CD14-positive monocyte (primary cell): Measurements from ENCODE around the gene TRABD2A. TPM values are rescaled to one million over a fixed set of nuclear protein-coding genes. Genes with fewer than 3 reads are reported as not detected.

Experiments used
- DNase-seq, 3 donors: peaks; one replicate each; pipeline ENCODE4 v3.0.0-alpha.2; 2011 to 2022
- H2AFZ ChIP-seq: 2 replicates; pipeline ENCODE4 v1.6.0; 2012; ENCODE audit warnings: mild to moderate bottlenecking, low read depth, low read length, inconsistent platforms; ENCODE audit not compliant: insufficient read depth, poor library complexity, severe bottlenecking
- H3K27ac ChIP-seq, 2 donors: 1 replicate in 1 of 2; 2 replicates in 1 of 2; pipeline ENCODE4 v1.5.1; 2012 to 2013; ENCODE audit warnings: low read length in 2 of 2, control low read depth in 1 of 2, inconsistent platforms in 1 of 2, low read depth in 1 of 2, mild to moderate bottlenecking in 1 of 2
- H3K27me3 ChIP-seq, 2 donors: one replicate each; pipeline versions ENCODE4 v1.6.0 to v1.6.1; 2011 to 2013; ENCODE audit warnings: low read length in 2 of 2; ENCODE audit not compliant: control insufficient read depth in 2 of 2, insufficient read depth in 2 of 2
- H3K36me3 ChIP-seq, 2 donors: replicated peaks in 1 of 2; 1 replicate in 1 of 2; 2 replicates in 1 of 2; pipeline versions ENCODE4 v1.5.1 to v1.6.1; 2012 to 2013; ENCODE audit warnings: low read length in 2 of 2, control low read depth in 1 of 2, inconsistent platforms in 1 of 2, mild to moderate bottlenecking in 1 of 2; ENCODE audit not compliant: insufficient read depth in 2 of 2, control insufficient read depth in 1 of 2
- H3K4me1 ChIP-seq, 2 donors: 1 replicate in 1 of 2; 2 replicates in 1 of 2; pipeline versions ENCODE4 v1.5.1 to v1.6.1; 2012 to 2013; ENCODE audit warnings: low read length in 2 of 2, control low read depth in 1 of 2, inconsistent platforms in 1 of 2, mild to moderate bottlenecking in 1 of 2, moderate library complexity in 1 of 2; ENCODE audit not compliant: insufficient read depth in 2 of 2, control insufficient read depth in 1 of 2
- H3K4me2 ChIP-seq: replicated peaks from 2 replicates; pipeline ENCODE3; 2012; ENCODE audit warnings: low read length, moderate library complexity, mild to moderate bottlenecking; ENCODE audit not compliant: poor library complexity, severe bottlenecking; ENCODE audit errors: extremely low read depth
- H3K4me3 ChIP-seq, 3 experiments: fragments of 200-600 bp in 1 of 3; sonication (generic) in 1 of 3; replicated peaks in 1 of 3; 1 replicate in 2 of 3; 2 replicates in 1 of 3; pipeline ENCODE4 v1.5.1; 2011 to 2013; ENCODE audit warnings: low read length in 3 of 3, mild to moderate bottlenecking in 3 of 3, control low read depth in 2 of 3, low read depth in 2 of 3, inconsistent platforms in 1 of 3, moderate library complexity in 1 of 3
- H3K79me2 ChIP-seq: 2 replicates; pipeline ENCODE4 v1.6.0; 2012; ENCODE audit warnings: mild to moderate bottlenecking, control low read depth, inconsistent platforms, low read length, moderate library complexity; ENCODE audit not compliant: insufficient read depth
- H3K9ac ChIP-seq: 2 replicates; pipeline ENCODE4 v1.6.0; 2017; ENCODE audit warnings: low read length, mild to moderate bottlenecking; ENCODE audit not compliant: insufficient read depth, poor library complexity, severe bottlenecking
- H3K9me3 ChIP-seq, 2 donors: replicated peaks in 1 of 2; 1 replicate in 1 of 2; 2 replicates in 1 of 2; pipeline versions ENCODE4 v1.5.1 to v1.6.1; 2012 to 2013; ENCODE audit warnings: low read length in 2 of 2, control low read depth in 1 of 2; ENCODE audit not compliant: control insufficient read depth in 1 of 2, insufficient read depth in 1 of 2
- H4K20me1 ChIP-seq: 2 replicates; pipeline ENCODE4 v1.6.0; 2012; ENCODE audit warnings: mild to moderate bottlenecking, low read length, control low read depth, moderate library complexity; ENCODE audit not compliant: insufficient read depth
- H3K27ac Mint-ChIP-seq, 7 donors: one replicate each; pipeline ENCODE4 v1.8.0; 2020; ENCODE audit warnings: mild to moderate bottlenecking in 7 of 7, mixed read lengths in 7 of 7, moderate library complexity in 6 of 7, inconsistent platforms in 2 of 7
- H3K27me3 Mint-ChIP-seq, 3 donors: one replicate each; pipeline ENCODE4 v1.8.0; 2021 to 2022; ENCODE audit warnings: low read depth in 3 of 3, mild to moderate bottlenecking in 3 of 3, mixed read lengths in 3 of 3, moderate library complexity in 3 of 3, inconsistent platforms in 1 of 3
- H3K36me3 Mint-ChIP-seq, 2 donors: one replicate each; pipeline ENCODE4 v1.8.0; 2020; ENCODE audit warnings: mixed read lengths in 2 of 2, inconsistent platforms in 1 of 2, mild to moderate bottlenecking in 1 of 2
- H3K4me1 Mint-ChIP-seq: one replicate; pipeline ENCODE4 v1.8.0; 2020; ENCODE audit warnings: mild to moderate bottlenecking, mixed read lengths
- H3K4me3 Mint-ChIP-seq, 2 donors: one replicate each; pipeline ENCODE4 v1.8.0; 2020; ENCODE audit warnings: mild to moderate bottlenecking in 2 of 2, mixed read lengths in 2 of 2, moderate library complexity in 1 of 2
- H3K9me3 Mint-ChIP-seq, 7 donors: one replicate each; pipeline ENCODE4 v1.8.0; 2020 to 2022; ENCODE audit warnings: mixed read lengths in 7 of 7, mild to moderate bottlenecking in 6 of 7, moderate library complexity in 6 of 7, inconsistent platforms in 2 of 7
- WGBS: methylation state at CpG from one replicate; pipeline ENCODE4 v1.1.5; 2013; ENCODE audit warnings: missing lambda C conversion rate; ENCODE audit not compliant: insufficient coverage; 5-methylcytosine and 5-hydroxymethylcytosine counted together
- intact Hi-C, 2 donors: fragments of 100-400 bp; cut with micrococcal nuclease; formaldehyde crosslinking; loops; one replicate each; pipeline versions ENCODE4 v1.15.0 to v1.15.1; 2023
- polyA plus RNA-seq, 3 donors: library from polyadenylated mRNA; depleted of rRNA in 1 of 3; unstranded in 2 of 3; stranded (reverse) in 1 of 3; fragments of 300-500 nt in 2 of 3; fragments of >200 nt in 1 of 3; fragmentation: Illumina TruSeq in 2 of 3; gene quantifications; 1 replicate in 2 of 3; 2 replicates in 1 of 3; pipeline ENCODE4 v1.2.3, GENCODE V29; 2012 to 2021
- TF ChIP-seq, protein P1 (sequence below): fragments of 200-600 bp; IDR thresholded peaks from one replicate; pipeline ENCODE4 v1.8.0; 2022; ENCODE audit warnings: antibody characterized with exemption, mild to moderate bottlenecking

The TRABD2A gene
- polyA plus RNA-seq, 3 donors, result 0.53 to 0.95 (median 0.79) TPM

DNA sequence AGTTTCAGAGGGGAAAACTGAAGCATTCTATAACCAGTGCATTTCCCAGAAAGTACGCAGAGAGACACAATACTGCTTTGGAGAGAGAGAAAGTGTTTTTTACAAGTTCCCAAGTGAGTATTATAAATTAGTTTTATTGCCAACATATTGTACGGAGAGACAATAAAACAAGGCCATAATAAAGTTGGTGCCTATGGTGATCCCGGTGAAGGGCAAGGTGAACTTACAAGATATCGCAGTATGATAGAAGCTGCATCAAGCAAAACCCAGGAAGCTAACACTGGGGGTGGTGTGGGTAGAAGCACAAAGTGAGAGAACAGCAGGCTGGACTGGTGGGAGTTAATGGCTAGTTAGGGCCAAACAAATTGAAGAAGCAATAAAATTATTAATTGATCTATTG lies 32.1 kb upstream of the TRABD2A start:
- H3K4me1 Mint-ChIP-seq, result peaks cover 24% of the 10 kb centered on the region
- TF ChIP-seq, protein P1, sequence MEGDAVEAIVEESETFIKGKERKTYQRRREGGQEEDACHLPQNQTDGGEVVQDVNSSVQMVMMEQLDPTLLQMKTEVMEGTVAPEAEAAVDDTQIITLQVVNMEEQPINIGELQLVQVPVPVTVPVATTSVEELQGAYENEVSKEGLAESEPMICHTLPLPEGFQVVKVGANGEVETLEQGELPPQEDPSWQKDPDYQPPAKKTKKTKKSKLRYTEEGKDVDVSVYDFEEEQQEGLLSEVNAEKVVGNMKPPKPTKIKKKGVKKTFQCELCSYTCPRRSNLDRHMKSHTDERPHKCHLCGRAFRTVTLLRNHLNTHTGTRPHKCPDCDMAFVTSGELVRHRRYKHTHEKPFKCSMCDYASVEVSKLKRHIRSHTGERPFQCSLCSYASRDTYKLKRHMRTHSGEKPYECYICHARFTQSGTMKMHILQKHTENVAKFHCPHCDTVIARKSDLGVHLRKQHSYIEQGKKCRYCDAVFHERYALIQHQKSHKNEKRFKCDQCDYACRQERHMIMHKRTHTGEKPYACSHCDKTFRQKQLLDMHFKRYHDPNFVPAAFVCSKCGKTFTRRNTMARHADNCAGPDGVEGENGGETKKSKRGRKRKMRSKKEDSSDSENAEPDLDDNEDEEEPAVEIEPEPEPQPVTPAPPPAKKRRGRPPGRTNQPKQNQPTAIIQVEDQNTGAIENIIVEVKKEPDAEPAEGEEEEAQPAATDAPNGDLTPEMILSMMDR, result no peak

DNA sequence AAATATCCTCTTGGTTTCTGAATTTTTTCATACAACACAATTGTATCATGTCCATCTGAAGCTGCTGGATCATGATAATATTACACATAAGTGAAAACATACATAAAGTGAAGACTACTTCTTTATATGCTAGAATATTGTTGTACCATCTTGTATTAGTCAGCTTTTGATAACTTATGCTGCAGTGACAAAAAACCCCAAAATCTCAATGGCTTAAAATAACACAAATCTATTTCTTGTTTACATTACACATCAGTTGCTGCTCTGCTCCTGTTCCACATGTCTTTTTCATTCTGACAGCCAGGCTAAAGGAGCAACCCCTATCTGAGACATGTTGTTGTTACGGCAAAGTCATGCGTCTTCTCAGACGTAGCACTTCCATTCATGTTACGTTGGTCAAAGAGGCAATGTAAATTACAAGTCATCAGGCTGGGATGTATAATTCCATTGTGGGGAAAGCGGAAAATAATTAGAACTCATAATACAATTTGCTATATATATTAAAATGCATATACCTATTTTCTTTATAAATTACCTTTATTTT lies 30.3 kb upstream of the TRABD2A start:
- H3K36me3 ChIP-seq, result no peaks in the 10 kb centered on the region
- no peak overlapping the region for H2AFZ ChIP-seq
- H3K4me1 Mint-ChIP-seq, result peaks cover 36% of the 10 kb centered on the region
- intact Hi-C loops, result no loop called here
- peaks cover 10 to 19% of the 10 kb centered on the region in 2 donors for H3K36me3 Mint-ChIP-seq
- H3K9ac ChIP-seq, result no peak overlapping the region
- H3K4me1 ChIP-seq, result peaks cover 25 to 31% of the 10 kb centered on the region in 2 donors
- no peak overlapping the region for H3K27ac Mint-ChIP-seq
- WGBS, result no CpG with 5 or more reads among the region's 5 CpGs
- peaks cover 0 to 2% (median 0%) of the 10 kb centered on the region in 3 donors for H3K27me3 Mint-ChIP-seq
- H3K4me2 ChIP-seq, result no peak overlapping the region
- H3K4me3 ChIP-seq, result no peak overlapping the region
- no peak overlapping the region for H3K4me3 Mint-ChIP-seq
- peaks cover 10% of the 10 kb centered on the region for H3K79me2 ChIP-seq
- H3K27me3 ChIP-seq, result no peaks in the 10 kb centered on the region
- no peaks in the 10 kb centered on the region for H3K9me3 ChIP-seq
- no peak for DNase-seq
- peaks cover 0 to 12% (median 3%) of the 10 kb centered on the region in 7 donors for H3K9me3 Mint-ChIP-seq
- TF ChIP-seq, protein P1, result no peak
- peaks cover 14% of the 10 kb centered on the region for H4K20me1 ChIP-seq
- H3K27ac ChIP-seq, result no peak overlapping the region

More for the DNA sequence above, 32.1 kb upstream of the TRABD2A start:
- DNase-seq, result no peak
- no peak overlapping the region for H3K4me3 Mint-ChIP-seq
- Histone ChIP-seq H2AFZ (no peak overlapping the region), H3K27me3 (no peaks in the 10 kb centered on the region), H3K4me2 (no peak overlapping the region), H4K20me1 (no peaks in the 10 kb centered on the region), H3K27ac (no peak overlapping the region), H3K4me3 (no peak overlapping the region), H3K9me3 (no peaks in the 10 kb centered on the region), H3K4me1 (peaks cover 16 to 17% of the 10 kb centered on the region in 2 donors), H3K79me2 (no peaks in the 10 kb centered on the region), H3K36me3 (no peaks in the 10 kb centered on the region), H3K9ac (no peak overlapping the region)
- peaks cover 0 to 12% (median 1%) of the 10 kb centered on the region in 7 donors for H3K9me3 Mint-ChIP-seq
- peaks cover 0 to 2% (median 0%) of the 10 kb centered on the region in 3 donors for H3K27me3 Mint-ChIP-seq
- 100% methylated on average over 3 of the region's 4 CpGs for WGBS
- intact Hi-C loops, result no loop called here
- no peak overlapping the region for H3K27ac Mint-ChIP-seq
- H3K36me3 Mint-ChIP-seq, result peaks cover 10 to 11% of the 10 kb centered on the region in 2 donors
